HepG2 (cell line): ENCODE results near the gene HCRT. TPM values are rescaled to one million over a fixed set of nuclear protein-coding genes. Genes with fewer than 3 reads are reported as not detected.

ENCODE experiments used
- ATAC-seq: fragments of 200-7000 bp; cut with Tn5 transposase; 3 replicates; pipeline ENCODE4 v1.9.1; 2020; ENCODE audit warnings: mild to moderate bottlenecking, moderate library complexity
- BruUV-seq: library from RNA; stranded (reverse); fragments of 400-500 nt; replicated peaks from 2 replicates; lab custom pipeline; 2021; lab: Mats Ljungman, UMichigan
- CTCF ChIA-PET: fragments of 300-600 bp; formaldehyde crosslinking; extraction: SDS; loops from one replicate; lab custom pipeline; 2021; ENCODE audit warnings: low total read pairs, inconsistent platforms, low intra/inter-chr PET ratio; lab: Yijun Ruan, JAX
- POLR2A ChIA-PET: fragments of 350-600 bp; sonication (Branson Sonifier 250); formaldehyde crosslinking; loops from one replicate; lab custom pipeline; 2020; ENCODE audit warnings: antibody characterized with exemption, inconsistent platforms; lab: Yijun Ruan, JAX
- DNase-seq: peaks from one replicate; pipeline ENCODE4 v3.0.0-alpha.2; 2015; ENCODE audit warnings: low spot score
- FAIRE-seq: peaks from 3 replicates; lab custom pipeline; 2011; peaks lifted over from hg19 to GRCh38; lab: Jason Lieb, UNC
- H2AFZ ChIP-seq: one replicate; pipeline ENCODE4 v1.6.1; 2011; ENCODE audit warnings: low read length, inconsistent platforms
- H3K27ac ChIP-seq: fragments of 300-600 bp; 3 replicates; pipeline ENCODE4 v1.8.0; 2011; ENCODE audit warnings: mixed run types, mild to moderate bottlenecking, mixed read lengths, low read length, inconsistent platforms; ENCODE audit not compliant: insufficient read depth; ENCODE audit errors: extremely low read length
- H3K27me3 ChIP-seq, 2 experiments: fragments of 200-600 bp in 1 of 2; 2 replicates in 1 of 2; 3 replicates in 1 of 2; pipeline versions ENCODE4 v1.6.0 to v1.8.0; 2011; ENCODE audit warnings: low read length in 2 of 2, mild to moderate bottlenecking in 2 of 2, moderate library complexity in 2 of 2, inconsistent platforms in 1 of 2; ENCODE audit not compliant: insufficient read depth in 2 of 2, control insufficient read depth in 1 of 2
- H3K36me3 ChIP-seq, 2 experiments: fragments of 200-600 bp in 1 of 2; replicated peaks in 1 of 2; 2 replicates in 1 of 2; 3 replicates in 1 of 2; pipeline versions ENCODE4 v1.5.1 to v1.8.0; 2011; ENCODE audit warnings: low read length in 2 of 2, inconsistent platforms in 1 of 2; ENCODE audit not compliant: insufficient read depth in 2 of 2, control insufficient read depth in 1 of 2
- H3K4me1 ChIP-seq: 2 replicates; pipeline ENCODE4 v1.5.1; 2012; ENCODE audit warnings: low read length, inconsistent platforms; ENCODE audit not compliant: insufficient read depth
- H3K4me2 ChIP-seq: 2 replicates; pipeline ENCODE4 v1.6.0; 2011; ENCODE audit warnings: low read depth, low read length, inconsistent platforms
- H3K4me3 ChIP-seq, 3 experiments: fragments of 200-600 bp in 1 of 3; sonication (generic), shearing (Covaris generic) in 1 of 3; replicated peaks in 1 of 3; 2 replicates each; pipeline ENCODE4 v1.5.1; 2011 to 2016; ENCODE audit warnings: low read length in 3 of 3, inconsistent platforms in 2 of 3, low read depth in 2 of 3, mild to moderate bottlenecking in 2 of 3, control low read depth in 1 of 3, mixed read lengths in 1 of 3; ENCODE audit not compliant: insufficient read depth in 1 of 3
- H3K79me2 ChIP-seq: one replicate; pipeline ENCODE4 v1.6.1; 2011; ENCODE audit warnings: low read length, inconsistent platforms; ENCODE audit not compliant: insufficient read depth
- H3K9ac ChIP-seq: 2 replicates; pipeline ENCODE4 v1.6.0; 2011; ENCODE audit warnings: mild to moderate bottlenecking, low read depth, low read length, inconsistent platforms; ENCODE audit not compliant: insufficient read depth
- H3K9me3 ChIP-seq: 2 replicates; pipeline ENCODE4 v1.5.1; 2012; ENCODE audit warnings: mild to moderate bottlenecking, low read length
- H4K20me1 ChIP-seq: 2 replicates; pipeline ENCODE4 v1.6.0; 2011; ENCODE audit warnings: inconsistent platforms, mild to moderate bottlenecking, low read length, moderate library complexity; ENCODE audit not compliant: insufficient read depth
- IRF1 ChIP-seq: sonication (generic); formaldehyde crosslinking; IDR thresholded peaks from 2 replicates; pipeline ENCODE4 v1.4.0; 2020; ENCODE audit warnings: low read depth, mild to moderate bottlenecking, missing genetic modification reagents
- MAZ ChIP-seq, 2 experiments: sonication (generic) in 1 of 2; formaldehyde crosslinking in 1 of 2; IDR thresholded peaks; 2 replicates each; pipeline versions ENCODE4 v1.5.0 to v1.6.1; 2012 to 2020; ENCODE audit warnings: low read depth in 2 of 2, mild to moderate bottlenecking in 2 of 2, borderline replicate concordance in 1 of 2, improper control_type of control experiment in 1 of 2, low read length in 1 of 2, missing genetic modification reagents in 1 of 2, moderate library complexity in 1 of 2
- MBNL3 ChIP-seq: fragments of 250-450 bp; sonication (Bioruptor Pico); conservative IDR thresholded peaks from 2 replicates; pipeline ENCODE4 v1.8.0; 2022; ENCODE audit warnings: mild to moderate bottlenecking, inconsistent platforms
- NFAT5 ChIP-seq: sonication (generic); formaldehyde crosslinking; IDR thresholded peaks from 2 replicates; pipeline ENCODE4 v1.4.0; 2020; ENCODE audit warnings: missing genetic modification reagents
- TFDP2 ChIP-seq: sonication (generic); formaldehyde crosslinking; IDR thresholded peaks from 2 replicates; pipeline ENCODE4 v1.4.0; 2020; ENCODE audit warnings: missing genetic modification reagents
- ZBTB38 ChIP-seq: sonication (generic); formaldehyde crosslinking; IDR thresholded peaks from 2 replicates; pipeline ENCODE4 v1.5.1; 2020; ENCODE audit warnings: mild to moderate bottlenecking, missing genetic modification reagents
- ZEB1 ChIP-seq: IDR thresholded peaks from 2 replicates; pipeline ENCODE4 v1.6.1; 2012; ENCODE audit warnings: mild to moderate bottlenecking, low read depth, inconsistent platforms; ENCODE audit not compliant: insufficient replicate concordance
- ZHX1 ChIP-seq: sonication (generic); formaldehyde crosslinking; IDR thresholded peaks from 2 replicates; pipeline ENCODE4 v1.8.1; 2022; ENCODE audit warnings: low read depth, mild to moderate bottlenecking, missing genetic modification reagents
- ZNF33A ChIP-seq: sonication (generic); formaldehyde crosslinking; IDR thresholded peaks from 2 replicates; pipeline ENCODE4 v1.5.1; 2020; ENCODE audit warnings: missing genetic modification reagents, mild to moderate bottlenecking, moderate library complexity, borderline replicate concordance
- ZNF652 ChIP-seq: IDR thresholded peaks from 2 replicates; pipeline ENCODE4 v1.6.1; 2016; ENCODE audit warnings: low read depth, borderline replicate concordance
- WGBS: methylation state at CpG from one replicate; pipeline ENCODE4 v1.1.6; 2017; ENCODE audit warnings: low lambda C conversion rate; 5-methylcytosine and 5-hydroxymethylcytosine counted together
- in situ Hi-C: cut with HindIII; loops from 2 replicates; pipeline ENCODE4 v1.10.0; 2017; ENCODE audit warnings: low pct_unique_long_range_greater_than_20kb; ENCODE audit not compliant: extremely low pct_ligation_motif_present
- intact Hi-C: fragments of 100-400 bp; cut with micrococcal nuclease; formaldehyde crosslinking; loops from one replicate; pipeline ENCODE4 v1.10.0; 2022; ENCODE audit not compliant: unreplicated experiment
- polyA plus RNA-seq, 8 experiments: library from polyadenylated mRNA; depleted of rRNA in 3 of 8; stranded (reverse) in 7 of 8; unstranded in 1 of 8; fragments of >200 nt; fragmentation: Illumina TruSeq in 4 of 8; extraction: Trizol in 4 of 8; gene quantifications; 2 replicates each; pipeline versions ENCODE4 v1.2.1 to v1.2.3, GENCODE V29; 2011 to 2016; ENCODE audit warnings: low read depth in 4 of 8, missing spikeins in 1 of 8, mixed read lengths in 1 of 8; ENCODE audit not compliant: insufficient read depth in 1 of 8
- total RNA-seq, 5 experiments: library from RNA; depleted of rRNA; stranded (reverse); fragments of >200 nt; fragmentation: Illumina TruSeq; extraction: Trizol; gene quantifications; 2 replicates each; pipeline ENCODE4 v1.2.3, GENCODE V29; 2016; ENCODE audit warnings: low read depth in 1 of 5

HCRT gene
- total and polyA plus RNA-seq, 2 of the 13 experiments (the other 11 are each of a cell fraction or from before 2014, with no cell fraction given): not detected

- in situ Hi-C loops: no loop called here
Measured at GRCh38 chr17:42160531-42160910, 24.7 kb downstream of the HCRT start.

More at GRCh38 chr17:42160531-42160910, 24.7 kb downstream of the HCRT start:
- TF ChIP-seq ZNF33A (CRISPR knock-in tag): no peak
- no peak for TF ChIP-seq IRF1 (CRISPR knock-in tag)
- TF ChIP-seq MBNL3 (CRISPR knock-in tag): no peak
- no peak for TF ChIP-seq MAZ (IDR thresholded peaks at IDR 0.05; ENCODE audit: borderline replicate concordance, low read depth, low read length)
- no peak for TF ChIP-seq MAZ (CRISPR knock-in tag; IDR thresholded peaks at IDR 0.05; ENCODE audit: low read depth)
- TF ChIP-seq TFDP2 (CRISPR knock-in tag): no peak
- TF ChIP-seq ZNF652 (CRISPR knock-in tag): no peak
- no peak for TF ChIP-seq ZEB1
- no peak for TF ChIP-seq ZHX1
- TF ChIP-seq ZBTB38 (CRISPR knock-in tag): no peak
- TF ChIP-seq NFAT5 (CRISPR knock-in tag): no peak
- DNase-seq (no peak), FAIRE-seq (no peak), ATAC-seq (no peak)
- Histone ChIP-seq H3K4me2 (0 out of 2 replicates have a peak overlapping the region, but pooled peaks have one; percentile 45), H2AFZ (no peak overlapping the region), H3K36me3 (no peaks in the 10 kb centered on the region), H3K79me2 (no peaks in the 10 kb centered on the region), H3K9ac (no peak overlapping the region), H3K27me3 (peaks cover 0 to 2% of the 10 kb centered on the region in 2 experiments; a peak in 1 of 5 replicates), H3K9me3 (no peaks in the 10 kb centered on the region), H3K27ac (no peak overlapping the region), H3K4me3 (peak overlapping the region in 1 of 3 experiments; percentile 27; a peak in 1 of 6 replicates), H4K20me1 (no peaks in the 10 kb centered on the region), H3K4me1 (peaks cover 59% of the 10 kb centered on the region)
- WGBS: 91% methylated on average over 7 of the region's 7 CpGs
- ChIA-PET POLR2A (interaction anchor here (1.1 kb wide), 1 partner anchor 34 kb away, joined by 3 read pairs; the partner anchor contains the start of gene GHDC), CTCF (no interaction called here)
- BruUV-seq: no TSS peak
- intact Hi-C loops: no loop called here
